ENCODE measurements around the gene ATP13A4.

Gene ATP13A4

GRCh38 chr3:193391902-193392301 is 162.8 kb downstream of the ATP13A4 start:
- no peak for DNase-seq (ENCODE audit: low read depth in 2 of 2)

GRCh38 chr3:193389335-193389734 is 165.4 kb downstream of the ATP13A4 start:
- no peak for DNase-seq (ENCODE audit: low read depth in 2 of 2)

- no peak for DNase-seq (ENCODE audit: low read depth in 2 of 2)
These were observed 166.3 kb downstream of the ATP13A4 start for GRCh38 chr3:193388361-193388760.

GRCh38 chr3:193387596-193387995 is 167.1 kb downstream of the ATP13A4 start:
- DNase-seq (ENCODE audit: low read depth in 2 of 2) = no peak

- no peak for DNase-seq (ENCODE audit: low read depth in 2 of 2)
These were observed 176.0 kb downstream of the ATP13A4 start, which contains the start of gene ATP13A5 for GRCh38 chr3:193378706-193379105. TSS of gene ATP13A5 (minus strand) at chr3:193378753. CDS start at chr3:193378725, 28 bp downstream.

- DNase-seq (ENCODE audit: low read depth in 2 of 2) = no peak
These were observed 177.1 kb downstream of the ATP13A4 start for GRCh38 chr3:193377591-193377990.

GRCh38 chr3:193375614-193376013 is 179.1 kb downstream of the ATP13A4 start:
- no peak for DNase-seq (ENCODE audit: low read depth in 2 of 2)

- DNase-seq (ENCODE audit: low read depth in 2 of 2) = no peak
These were observed 181.9 kb downstream of the ATP13A4 start for GRCh38 chr3:193372783-193373182.

- DNase-seq (ENCODE audit: low read depth in 2 of 2) = no peak
These were observed 186.8 kb downstream of the ATP13A4 start for GRCh38 chr3:193367868-193368267.

GRCh38 chr3:193357291-193357690 is 197.4 kb downstream of the ATP13A4 start:
- no peak for DNase-seq (ENCODE audit: low read depth in 2 of 2)

GRCh38 chr3:193354423-193354822 is 200.3 kb downstream of the ATP13A4 start:
- no peak for DNase-seq (ENCODE audit: low read depth in 2 of 2)

Measured in fibroblast of skin of left quadriceps (primary cell).